GM23338 (cell line): ENCODE data around the gene CCDC175. TPM values are rescaled to one million over a fixed set of nuclear protein-coding genes. Genes with fewer than 3 reads are reported as not detected.

ENCODE experiments used
- ATAC-seq: fragments of 200-7000 bp; cut with Tn5 transposase; 3 replicates; pipeline ENCODE4 v1.9.1; 2020
- DNase-seq: peaks from one replicate; pipeline ENCODE4 v3.0.0-alpha.2; 2015; ENCODE audit warnings: low spot score
- H2AFZ ChIP-seq: fragments of 200-600 bp; sonication (generic); 2 replicates; pipeline ENCODE4 v1.8.0; 2016; ENCODE audit warnings: antibody characterized with exemption, mild to moderate bottlenecking, moderate library complexity
- H3F3A ChIP-seq: fragments of 200-600 bp; sonication (generic); replicated peaks from 2 replicates; pipeline ENCODE4 v1.8.0; 2017; ENCODE audit warnings: antibody characterized with exemption, mixed run types, low read depth
- H3K27ac ChIP-seq: fragments of 200-600 bp; sonication (generic); 2 replicates; pipeline ENCODE4 v1.6.1; 2016; ENCODE audit warnings: low read depth
- H3K27me3 ChIP-seq: fragments of 200-600 bp; sonication (generic); 2 replicates; pipeline ENCODE4 v1.8.0; 2016; ENCODE audit warnings: mild to moderate bottlenecking, mixed run types, moderate library complexity; ENCODE audit not compliant: insufficient read depth
- H3K36me3 ChIP-seq: fragments of 200-600 bp; sonication (generic); 2 replicates; pipeline ENCODE4 v1.8.0; 2016; ENCODE audit warnings: mild to moderate bottlenecking; ENCODE audit not compliant: insufficient read depth
- H3K4me1 ChIP-seq: fragments of 200-600 bp; sonication (generic); 2 replicates; pipeline ENCODE4 v1.8.0; 2016; ENCODE audit warnings: mild to moderate bottlenecking, moderate library complexity; ENCODE audit not compliant: insufficient read depth
- H3K4me2 ChIP-seq: fragments of 200-600 bp; sonication (generic); 2 replicates; pipeline ENCODE4 v1.7.1; 2017; ENCODE audit warnings: mixed run types
- H3K4me3 ChIP-seq: fragments of 200-600 bp; sonication (generic); 2 replicates; pipeline ENCODE4 v1.6.1; 2016; ENCODE audit warnings: mixed run types
- H3K79me2 ChIP-seq: fragments of 200-600 bp; sonication (generic); replicated peaks from 2 replicates; pipeline ENCODE4 v1.8.0; 2017; ENCODE audit warnings: mild to moderate bottlenecking; ENCODE audit not compliant: insufficient read depth
- H3K9me2 ChIP-seq: fragments of 200-600 bp; sonication (generic); 2 replicates; pipeline ENCODE4 v1.8.0; 2017; ENCODE audit not compliant: insufficient read depth
- H4K20me1 ChIP-seq: fragments of 200-600 bp; sonication (generic); replicated peaks from 2 replicates; pipeline ENCODE4 v1.8.0; 2017; ENCODE audit warnings: mild to moderate bottlenecking; ENCODE audit not compliant: insufficient read depth
- H3K27ac Mint-ChIP-seq: 2 replicates; pipeline ENCODE4 v1.8.0; 2020; ENCODE audit warnings: inconsistent platforms, mild to moderate bottlenecking, moderate library complexity, mixed read lengths
- H3K27me3 Mint-ChIP-seq: 3 replicates; pipeline ENCODE4 v1.8.0; 2022; ENCODE audit warnings: low read depth, mild to moderate bottlenecking, moderate library complexity, mixed read lengths, inconsistent platforms; ENCODE audit not compliant: insufficient read depth, poor library complexity
- H3K36me3 Mint-ChIP-seq: 3 replicates; pipeline ENCODE4 v1.8.0; 2021; ENCODE audit warnings: low read depth, mild to moderate bottlenecking, inconsistent platforms, moderate library complexity, mixed read lengths
- H3K4me1 Mint-ChIP-seq: 3 replicates; pipeline ENCODE4 v1.8.0; 2020; ENCODE audit warnings: mild to moderate bottlenecking, inconsistent platforms, mixed read lengths
- H3K4me3 Mint-ChIP-seq: 3 replicates; pipeline ENCODE4 v1.8.0; 2021; ENCODE audit warnings: moderate library complexity, mild to moderate bottlenecking, inconsistent platforms, mixed read lengths
- H3K9me3 Mint-ChIP-seq: 3 replicates; pipeline ENCODE4 v1.8.0; 2020; ENCODE audit warnings: moderate library complexity, mild to moderate bottlenecking, inconsistent platforms, mixed read lengths
- CREB1 ChIP-seq: fragments of 250-450 bp; sonication (Bioruptor Pico); IDR thresholded peaks from 2 replicates; pipeline ENCODE4 v1.5.0; 2020; ENCODE audit warnings: low read depth, mild to moderate bottlenecking, moderate library complexity
- ETS1 ChIP-seq: IDR thresholded peaks from 2 replicates; pipeline ENCODE4 v1.6.1; 2016; ENCODE audit warnings: antibody characterized with exemption
- EZH2 ChIP-seq: fragments of 200-600 bp; sonication (generic); IDR thresholded peaks from one replicate; pipeline ENCODE4 v1.8.0; 2017; ENCODE audit warnings: antibody characterized with exemption, mild to moderate bottlenecking, low read depth; ENCODE audit not compliant: unreplicated experiment
- EZH2phosphoT487 ChIP-seq: fragments of 200-600 bp; sonication (generic); IDR thresholded peaks from one replicate; pipeline ENCODE4 v1.8.1; 2018; ENCODE audit warnings: antibody characterized with exemption; ENCODE audit not compliant: unreplicated experiment
- NANOG ChIP-seq: IDR thresholded peaks from 2 replicates; pipeline ENCODE4 v1.6.1; 2016; ENCODE audit warnings: antibody characterized with exemption, borderline replicate concordance
- POLR2AphosphoS5 ChIP-seq: IDR thresholded peaks from 2 replicates; pipeline ENCODE4 v1.6.1; 2016; ENCODE audit warnings: antibody characterized with exemption, low read depth
- REST ChIP-seq: IDR thresholded peaks from one replicate; pipeline ENCODE4 v1.6.1; 2018; ENCODE audit warnings: antibody characterized with exemption; ENCODE audit not compliant: unreplicated experiment
- STAT1 ChIP-seq: IDR thresholded peaks from one replicate; pipeline ENCODE4 v1.6.1; 2016; ENCODE audit warnings: antibody characterized with exemption; ENCODE audit not compliant: unreplicated experiment
- ZNF114 ChIP-seq: fragments of 250-450 bp; sonication (Bioruptor Pico); IDR thresholded peaks from 2 replicates; pipeline ENCODE4 v1.5.0; 2020; ENCODE audit warnings: mild to moderate bottlenecking, moderate library complexity
- ZNF462 ChIP-seq: fragments of 250-450 bp; sonication (Bioruptor Pico); IDR thresholded peaks from 2 replicates; pipeline ENCODE4 v1.5.0; 2020; ENCODE audit warnings: mild to moderate bottlenecking, moderate library complexity
- polyA plus RNA-seq: library from polyadenylated mRNA; unstranded; fragments of >200 nt; fragmentation: Nextera tagmentation; extraction: Ambion mirVana; gene quantifications from 2 replicates; pipeline ENCODE4 v1.2.1, GENCODE V29; 2016
- total RNA-seq: library from RNA; depleted of rRNA; stranded (reverse); fragments of >200 nt; shearing (Covaris generic); gene quantifications from 2 replicates; pipeline ENCODE4 v1.2.3, GENCODE V29; 2014

The CCDC175 gene
- total and polyA plus RNA-seq, 2 experiments from 2014 or later, result 0.50 TPM; not detected in 1

GRCh38 chr14:59480166-59480565, 96.4 kb downstream of the CCDC175 start:
- H3K4me1 ChIP-seq, result peaks cover 9% of the 10 kb centered on the region
- no peak for TF ChIP-seq EZH2phosphoT487
- TF ChIP-seq REST, result no peak
- TF ChIP-seq POLR2AphosphoS5, result no peak
- TF ChIP-seq NANOG, result no peak
- TF ChIP-seq ZNF114 (CRISPR knock-in tag), result no peak
- no peak for TF ChIP-seq ZNF462
- no peak for TF ChIP-seq STAT1
- TF ChIP-seq ETS1, result no peak
- no peak for TF ChIP-seq CREB1
- no peak for TF ChIP-seq EZH2
- ATAC-seq, result no peak
- no peaks in the 10 kb centered on the region for H3K9me2 ChIP-seq
- Mint-ChIP-seq H3K36me3 (peaks cover 18% of the 10 kb centered on the region), H3K4me1 (peaks cover 19% of the 10 kb centered on the region), H3K4me3 (no peak overlapping the region; the same call in 2 of the 3 replicates), H3K27ac (no peak overlapping the region), H3K27me3 (peaks cover 2% of the 10 kb centered on the region), H3K9me3 (no peaks in the 10 kb centered on the region)
- no peak for DNase-seq
- no peaks in the 10 kb centered on the region; the same call in 1 of the 2 replicates for H3K27me3 ChIP-seq
- no peak overlapping the region for H3K27ac ChIP-seq
- no peak overlapping the region for H3K4me3 ChIP-seq
- no peaks in the 10 kb centered on the region for H3F3A ChIP-seq
- H4K20me1 ChIP-seq, result peaks cover 16% of the 10 kb centered on the region
- peaks cover 6% of the 10 kb centered on the region; the same call in 1 of the 2 replicates for H3K36me3 ChIP-seq
- no peak overlapping the region for H2AFZ ChIP-seq
- H3K79me2 ChIP-seq, result peaks cover 32% of the 10 kb centered on the region
- no peak overlapping the region for H3K4me2 ChIP-seq
